Endodermal cell (in vitro differentiated cells): Measurements from ENCODE around the gene SMIM5. TPM values are rescaled to one million over a fixed set of nuclear protein-coding genes. Genes with fewer than 3 reads are reported as not detected.

Experiments
- DNase-seq: peaks from one replicate; pipeline ENCODE4 v3.0.0-alpha.2; 2017
- H3K27ac ChIP-seq: 2 replicates; pipeline ENCODE4 v1.5.1; 2013; ENCODE audit warnings: mild to moderate bottlenecking, low read depth, low read length, moderate library complexity
- H3K27me3 ChIP-seq: 2 replicates; pipeline ENCODE4 v1.6.1; 2013; ENCODE audit warnings: mild to moderate bottlenecking, low read length, moderate library complexity; ENCODE audit not compliant: insufficient read depth, control insufficient read depth, poor library complexity, severe bottlenecking
- H3K36me3 ChIP-seq: 2 replicates; pipeline ENCODE4 v1.7.0; 2013; ENCODE audit warnings: mild to moderate bottlenecking, low read length, moderate library complexity; ENCODE audit not compliant: control insufficient read depth, insufficient read depth
- H3K4me1 ChIP-seq: one replicate; pipeline ENCODE4 v1.7.0; 2013; ENCODE audit warnings: low read length; ENCODE audit not compliant: control insufficient read depth, insufficient read depth
- H3K4me3 ChIP-seq: 2 replicates; pipeline ENCODE4 v1.5.1; 2013; ENCODE audit warnings: mild to moderate bottlenecking, low read length, moderate library complexity
- H3K9ac ChIP-seq: 2 replicates; pipeline ENCODE4 v1.6.1; 2013; ENCODE audit warnings: mild to moderate bottlenecking, low read length, moderate library complexity; ENCODE audit not compliant: poor library complexity, severe bottlenecking; ENCODE audit errors: extremely low read depth
- H3K9me3 ChIP-seq: 2 replicates; pipeline ENCODE4 v1.6.1; 2013; ENCODE audit warnings: mild to moderate bottlenecking, low read length, moderate library complexity; ENCODE audit not compliant: control insufficient read depth
- H3K27ac Mint-ChIP-seq: 2 replicates; pipeline ENCODE4 v1.8.0; 2020; ENCODE audit warnings: mixed read lengths
- H3K27me3 Mint-ChIP-seq: 2 replicates; pipeline ENCODE4 v1.8.0; 2021; ENCODE audit warnings: mild to moderate bottlenecking, mixed read lengths; ENCODE audit not compliant: insufficient read depth
- H3K36me3 Mint-ChIP-seq: 2 replicates; pipeline ENCODE4 v1.8.0; 2020; ENCODE audit warnings: low read depth, mixed read lengths
- H3K4me1 Mint-ChIP-seq: 2 replicates; pipeline ENCODE4 v1.8.0; 2020; ENCODE audit warnings: mixed read lengths
- H3K4me3 Mint-ChIP-seq: 2 replicates; pipeline ENCODE4 v1.8.0; 2020; ENCODE audit warnings: mild to moderate bottlenecking, moderate library complexity, mixed read lengths
- H3K9me3 Mint-ChIP-seq: 2 replicates; pipeline ENCODE4 v1.8.0; 2020; ENCODE audit warnings: mild to moderate bottlenecking, mixed read lengths
- CTCF ChIP-seq: fragments of 200-600 bp; sonication (generic); conservative IDR thresholded peaks from 2 replicates; pipeline ENCODE4 v1.5.0; 2021; ENCODE audit warnings: antibody characterized with exemption, mild to moderate bottlenecking
- WGBS, 2 experiments: methylation state at CpG; one replicate each; pipeline versions ENCODE4 v1.1.5 to v1.1.7; 2013; ENCODE audit warnings: missing lambda C conversion rate in 2 of 2, mixed read lengths in 1 of 2; ENCODE audit not compliant: insufficient coverage in 1 of 2, insufficient read length in 1 of 2; 5-methylcytosine and 5-hydroxymethylcytosine counted together
- total RNA-seq, 2 donors: library from RNA; stranded (reverse); fragmentation: NEBNext Ultra II Directional in 1 of 2; extraction: Animal tissue kit (Norgen Biotek cat#: 25700) in 1 of 2; gene quantifications; 2 replicates in 1 of 2; 3 replicates in 1 of 2; pipeline ENCODE4 v1.2.1, GENCODE V29; 2021

The SMIM5 gene
- total RNA-seq, 2 donors from 2014 or later = 0.40 TPM; not detected in 1

GRCh38 chr17:75647061-75647460 is 13.8 kb downstream of the SMIM5 start:
- Mint-ChIP-seq H3K27me3 (no peaks in the 10 kb centered on the region), H3K36me3 (peaks cover 45% of the 10 kb centered on the region), H3K4me3 (no peak overlapping the region), H3K9me3 (no peaks in the 10 kb centered on the region), H3K4me1 (peaks cover 18% of the 10 kb centered on the region), H3K27ac (peak overlapping the region; percentile 99)
- H3K27ac ChIP-seq = no peak overlapping the region
- no peaks in the 10 kb centered on the region for H3K27me3 ChIP-seq
- peak; percentile 48 for DNase-seq
- no peak overlapping the region for H3K4me3 ChIP-seq
- H3K36me3 ChIP-seq = peaks cover 45% of the 10 kb centered on the region
- peaks cover 11% of the 10 kb centered on the region for H3K4me1 ChIP-seq
- H3K9me3 ChIP-seq = no peaks in the 10 kb centered on the region
- TF ChIP-seq CTCF = no peak
- H3K9ac ChIP-seq = peak overlapping the region; percentile 31
- 92 to 100% methylated on average over 7 of the region's 7 CpGs for WGBS, 2 experiments

DNA sequence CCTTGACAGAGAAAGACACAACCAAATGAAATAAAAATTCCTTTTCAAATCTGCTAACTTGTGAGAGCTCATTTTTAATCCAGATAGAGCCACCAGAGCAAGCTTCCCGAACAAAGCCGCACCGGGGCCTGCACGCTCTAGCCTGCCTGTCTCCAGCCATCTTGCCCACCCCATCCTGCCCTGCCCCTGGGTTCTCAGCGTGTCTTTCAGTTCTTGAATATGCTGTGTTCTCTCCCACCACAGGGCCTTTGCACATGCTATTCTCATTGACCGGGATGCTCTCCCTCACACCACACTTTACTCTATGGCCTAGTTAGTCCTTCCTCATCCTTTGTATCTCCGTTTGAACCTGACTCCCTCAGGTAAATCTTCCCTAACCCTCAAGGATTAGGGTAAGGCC is 14.7 kb downstream of the SMIM5 start:
- Histone ChIP-seq H3K4me1 (peaks cover 11% of the 10 kb centered on the region), H3K36me3 (peaks cover 50% of the 10 kb centered on the region), H3K27me3 (no peaks in the 10 kb centered on the region), H3K9me3 (no peaks in the 10 kb centered on the region), H3K27ac (no peak overlapping the region), H3K9ac (no peak overlapping the region), H3K4me3 (no peak overlapping the region)
- Mint-ChIP-seq H3K4me1 (peaks cover 18% of the 10 kb centered on the region), H3K36me3 (peaks cover 47% of the 10 kb centered on the region), H3K27me3 (no peaks in the 10 kb centered on the region), H3K27ac (peak overlapping the region; percentile 23), H3K4me3 (no peak overlapping the region), H3K9me3 (no peaks in the 10 kb centered on the region)
- no peak for TF ChIP-seq CTCF
- WGBS, 2 experiments = 95 to 97% methylated on average over 6 to 7 of the region's 7 CpGs
- DNase-seq = peak; percentile 38

DNA sequence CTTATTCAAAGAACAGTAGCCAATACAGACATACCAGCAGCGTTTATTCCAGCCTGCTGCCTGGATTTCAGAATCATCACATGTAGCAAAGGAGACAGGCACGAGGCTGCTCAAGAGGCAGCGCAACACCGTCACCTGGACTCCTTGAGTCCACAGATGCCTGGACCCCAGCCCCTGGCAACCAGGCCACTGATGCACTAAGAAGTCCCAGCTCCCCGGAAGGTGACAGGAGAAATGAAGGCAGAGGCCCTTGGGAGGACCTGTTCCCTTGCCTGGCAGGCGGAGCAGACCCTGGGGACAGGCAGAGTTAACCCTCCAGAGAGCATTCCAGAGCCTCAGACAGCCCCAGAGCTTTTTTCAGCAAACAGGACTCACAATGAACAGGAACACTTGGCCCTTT is 16.5 kb downstream of the SMIM5 start:
- no peak overlapping the region for H3K9ac ChIP-seq

More for the DNA sequence above, 16.5 kb downstream of the SMIM5 start:
- Mint-ChIP-seq H3K27me3 (no peaks in the 10 kb centered on the region), H3K36me3 (peaks cover 50% of the 10 kb centered on the region), H3K27ac (no peak overlapping the region), H3K4me1 (peaks cover 18% of the 10 kb centered on the region), H3K4me3 (no peak overlapping the region), H3K9me3 (no peaks in the 10 kb centered on the region)
- Histone ChIP-seq H3K9me3 (no peaks in the 10 kb centered on the region), H3K4me3 (no peak overlapping the region), H3K4me1 (peaks cover 11% of the 10 kb centered on the region), H3K36me3 (peaks cover 61% of the 10 kb centered on the region), H3K27me3 (no peaks in the 10 kb centered on the region), H3K27ac (no peak overlapping the region)
- DNase-seq = peak; percentile 36
- WGBS, 2 experiments = 90 to 95% methylated on average over 4 to 6 of the region's 6 CpGs
- no peak for TF ChIP-seq CTCF
